Stomach (tissue), 4 donors: ENCODE measurements around the gene USP17L19.
"Not testable (repeated sequence)": the region's sequence is repeated elsewhere in the genome, so short reads cannot be mapped to it uniquely, and the experiment has no call there.

Source experiments
- CTCF ChIP-seq, 7 experiments: fragments of 450-650 bp in 4 of 7; fragments of 200-600 bp in 3 of 7; sonication (generic) in 3 of 7; IDR thresholded peaks; one replicate each; pipeline ENCODE4 v1.5.1; 2016 to 2019; ENCODE audit warnings: antibody characterized with exemption in 7 of 7, control low read depth in 2 of 7, mild to moderate bottlenecking in 1 of 7
- POLR2AphosphoS5 ChIP-seq, 3 donors: sonication (generic); formaldehyde crosslinking; IDR thresholded peaks; one replicate each; pipeline ENCODE4 v1.6.1; 2016; ENCODE audit warnings: antibody characterized with exemption in 3 of 3

- TF ChIP-seq CTCF, POLR2AphosphoS5 (IDR thresholded peaks at IDR 0.05): not testable (repeated sequence)
Measured at GRCh38 chr4:9215105-9215504, 38.1 kb upstream of the USP17L19 start, which contains the start of gene USP17L11.
